ENCODE data around the gene GPR32. TPM values are rescaled to one million over a fixed set of nuclear protein-coding genes. Genes with fewer than 3 reads are reported as not detected.

GPR32 gene
- total and polyA plus RNA-seq, 3 donors from 2014 or later = not detected

GRCh38 chr19:50812474-50812873 is 42.2 kb downstream of the GPR32 start:
- TF ChIP-seq CTCF (IDR thresholded peaks at IDR 0.05) (no peak), POLR2A (IDR thresholded peaks at IDR 0.05) (no peak)
- no peak overlapping the region for H3K4me3 ChIP-seq
- H3K4me1 ChIP-seq = no peaks in the 10 kb centered on the region
- no peaks in the 10 kb centered on the region for H3K27me3 ChIP-seq
- intact Hi-C loops (cut with DNase I; ENCODE audit: low total_unique reads) = no loop called here
- H3K36me3 ChIP-seq (ENCODE audit: low read depth, missing control alignments) = no peaks in the 10 kb centered on the region
- 62 to 74% methylated on average over 3 of the region's 3 CpGs for WGBS, 2 donors
- H3K27ac ChIP-seq = no peak overlapping the region
- DNase-seq = no peak
- H3K9me3 ChIP-seq = no peaks in the 10 kb centered on the region

GRCh38 chr19:50814883-50815282 is 44.6 kb downstream of the GPR32 start:
- intact Hi-C loops (cut with DNase I; ENCODE audit: low total_unique reads) = no loop called here
- Histone ChIP-seq H3K9me3 (no peaks in the 10 kb centered on the region), H3K4me3 (no peak overlapping the region), H3K4me1 (no peaks in the 10 kb centered on the region), H3K27me3 (no peaks in the 10 kb centered on the region), H3K27ac (no peak overlapping the region), H3K36me3 (ENCODE audit: low read depth, missing control alignments) (no peaks in the 10 kb centered on the region)
- 77 to 82% methylated on average over 5 of the region's 5 CpGs for WGBS, 2 donors
- no peak for DNase-seq
- no peak for TF ChIP-seq CTCF (IDR thresholded peaks at IDR 0.05)
- TF ChIP-seq POLR2A (IDR thresholded peaks at IDR 0.05) = no peak

- TF ChIP-seq POLR2A (IDR thresholded peaks at IDR 0.05) (no peak), CTCF (IDR thresholded peaks at IDR 0.05) (no peak)
- peak; percentile 41 for DNase-seq
- intact Hi-C loops (cut with DNase I; ENCODE audit: low total_unique reads) = no loop called here
- H3K9me3 ChIP-seq = no peaks in the 10 kb centered on the region
- H3K27me3 ChIP-seq = no peaks in the 10 kb centered on the region
- 80 to 100% methylated on average over 1 of the region's 1 CpG for WGBS, 2 donors
- H3K36me3 ChIP-seq (ENCODE audit: low read depth, missing control alignments) = no peaks in the 10 kb centered on the region
- H3K27ac ChIP-seq = no peak overlapping the region
- no peak overlapping the region for H3K4me3 ChIP-seq
- H3K4me1 ChIP-seq = no peaks in the 10 kb centered on the region
Measured at GRCh38 chr19:50815439-50815838, 45.2 kb downstream of the GPR32 start.

- Histone ChIP-seq H3K4me3 (peak overlapping the region in 1 of 2 donors; percentile 51), H3K27me3 (no peaks in the 10 kb centered on the region), H3K9me3 (no peaks in the 10 kb centered on the region), H3K27ac (no peak overlapping the region), H3K4me1 (no peaks in the 10 kb centered on the region), H3K36me3 (ENCODE audit: low read depth, missing control alignments) (no peaks in the 10 kb centered on the region)
- intact Hi-C loops (cut with DNase I; ENCODE audit: low total_unique reads) = no loop called here
- WGBS, 2 donors = 7 to 8% methylated on average over 27 to 49 of the region's 52 CpGs
- TF ChIP-seq POLR2A (IDR thresholded peaks at IDR 0.05) = no peak
- no peak for TF ChIP-seq CTCF (IDR thresholded peaks at IDR 0.05)
- DNase-seq = peak; percentile 55
Measured at GRCh38 chr19:50817941-50818858, 47.9 kb downstream of the GPR32 start.

Measured in testis (tissue), 3 donors.